Lung (tissue), 12 donors: ENCODE data around the gene JMJD8. TPM values are rescaled to one million over a fixed set of nuclear protein-coding genes. Genes with fewer than 3 reads are reported as not detected.

Source experiments
- ATAC-seq: fragments of 200-7000 bp; cut with Tn5 transposase; one replicate; pipeline ENCODE4 v1.9.1; 2020; ENCODE audit warnings: moderate number of reproducible peaks; ENCODE audit not compliant: insufficient read depth, low FRiP score
- DNase-seq, 3 donors: peaks; one replicate each; pipeline ENCODE4 v3.0.0-alpha.2; 2013 to 2017
- H3K27ac ChIP-seq, 2 donors: one replicate each; pipeline ENCODE4 v1.5.1; 2013; ENCODE audit warnings: mild to moderate bottlenecking in 2 of 2, moderate library complexity in 2 of 2, control low read depth in 1 of 2, inconsistent platforms in 1 of 2, low read depth in 1 of 2, low read length in 1 of 2
- H3K27me3 ChIP-seq, 3 donors: one replicate each; pipeline ENCODE4 v1.5.1; 2013; ENCODE audit warnings: low read length in 2 of 3; ENCODE audit not compliant: control insufficient read depth in 3 of 3, insufficient read depth in 3 of 3
- H3K36me3 ChIP-seq, 4 donors: one replicate each; pipeline ENCODE4 v1.5.1; 2013; ENCODE audit warnings: low read length in 4 of 4, mild to moderate bottlenecking in 1 of 4, moderate library complexity in 1 of 4; ENCODE audit not compliant: control insufficient read depth in 4 of 4, insufficient read depth in 4 of 4
- H3K4me1 ChIP-seq, 5 donors: one replicate each; pipeline ENCODE4 v1.5.1; 2013; ENCODE audit warnings: low read length in 5 of 5, mild to moderate bottlenecking in 2 of 5, moderate library complexity in 1 of 5; ENCODE audit not compliant: control insufficient read depth in 5 of 5, insufficient read depth in 5 of 5
- H3K4me3 ChIP-seq: one replicate; pipeline ENCODE4 v1.5.1; 2013; ENCODE audit warnings: mild to moderate bottlenecking, control low read depth, moderate library complexity
- H3K9ac ChIP-seq, 2 donors: one replicate each; pipeline ENCODE4 v1.5.1; 2013; ENCODE audit warnings: low read length in 2 of 2, control low read depth in 1 of 2; ENCODE audit not compliant: insufficient read depth in 1 of 2
- H3K9me3 ChIP-seq, 4 donors: one replicate each; pipeline ENCODE4 v1.5.1; 2013; ENCODE audit warnings: low read length in 3 of 4, mild to moderate bottlenecking in 1 of 4, moderate library complexity in 1 of 4; ENCODE audit not compliant: control insufficient read depth in 4 of 4, insufficient read depth in 3 of 4
- WGBS, 2 donors: extraction: QIAGEN DNeasy Blood & Tissue Kit; methylation state at CpG; one replicate each; pipeline ENCODE4 v1.1.7; 2013; 5-methylcytosine and 5-hydroxymethylcytosine counted together
- polyA plus RNA-seq, 2 donors: library from polyadenylated mRNA; stranded (reverse); fragments of 200-250 nt; gene quantifications; one replicate each; pipeline ENCODE4 v1.2.1, GENCODE V29; 2013
- total RNA-seq, 2 donors: library from RNA; depleted of rRNA in 1 of 2; stranded (reverse); fragments of >200 nt in 1 of 2; gene quantifications; one replicate each; pipeline ENCODE4 v1.2.1, GENCODE V29; 2014 to 2021
- TF ChIP-seq, protein P1 (sequence below): IDR thresholded peaks from 2 replicates; pipeline ENCODE4 v1.5.1; 2012; ENCODE audit warnings: mild to moderate bottlenecking; ENCODE audit errors: control extremely low read depth, extremely low read depth
- donor health status: control.
- donor health status: control.
- donor health status: Bipolar disorder and iron deficiency.
- donor health status: healthy.
- donor health status: DM: yes; HTN: yes; CAD: no.

Gene JMJD8
- total and polyA plus RNA-seq, 4 donors, result 32.5 to 90.3 (median 57.9) TPM

DNA sequence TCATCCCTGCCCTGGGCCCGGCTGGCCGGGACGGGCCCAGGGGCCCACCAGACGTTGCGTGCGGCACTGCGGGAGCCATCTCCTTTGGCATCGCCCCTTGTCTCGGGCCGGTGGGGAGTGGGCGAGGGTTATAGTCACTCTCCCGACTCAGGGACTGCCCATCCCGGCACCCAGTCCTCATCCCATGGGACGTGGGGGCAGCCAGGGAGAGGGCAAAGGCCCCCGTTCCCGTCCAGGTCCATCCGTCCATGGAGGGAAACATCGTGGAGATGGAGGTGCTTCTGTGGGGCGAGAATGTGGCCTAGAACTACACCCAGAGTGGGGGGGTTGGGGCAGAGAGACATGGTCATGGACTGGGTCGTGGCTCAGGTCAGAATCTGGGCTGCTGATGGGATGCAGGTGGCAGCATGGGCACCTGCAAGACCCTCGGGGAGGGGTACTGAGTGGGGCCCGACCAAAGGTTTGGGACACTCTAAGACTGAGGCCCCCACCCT, 37.4 kb downstream of the JMJD8 start:
- Histone ChIP-seq H3K27ac (peak overlapping the region in 1 of 2 donors; percentile 50), H3K9me3 (no peaks in the 10 kb centered on the region), H3K27me3 (peaks cover 0 to 3% (median 0%) of the 10 kb centered on the region in 3 donors), H3K36me3 (peaks cover 0 to 4% (median under 1%) of the 10 kb centered on the region in 4 donors), H3K9ac (no peak overlapping the region), H3K4me3 (no peak overlapping the region), H3K4me1 (peaks cover 0 to 31% (median 8%) of the 10 kb centered on the region in 5 donors)
- DNase-seq, result no peak
- TF ChIP-seq, protein P1, sequence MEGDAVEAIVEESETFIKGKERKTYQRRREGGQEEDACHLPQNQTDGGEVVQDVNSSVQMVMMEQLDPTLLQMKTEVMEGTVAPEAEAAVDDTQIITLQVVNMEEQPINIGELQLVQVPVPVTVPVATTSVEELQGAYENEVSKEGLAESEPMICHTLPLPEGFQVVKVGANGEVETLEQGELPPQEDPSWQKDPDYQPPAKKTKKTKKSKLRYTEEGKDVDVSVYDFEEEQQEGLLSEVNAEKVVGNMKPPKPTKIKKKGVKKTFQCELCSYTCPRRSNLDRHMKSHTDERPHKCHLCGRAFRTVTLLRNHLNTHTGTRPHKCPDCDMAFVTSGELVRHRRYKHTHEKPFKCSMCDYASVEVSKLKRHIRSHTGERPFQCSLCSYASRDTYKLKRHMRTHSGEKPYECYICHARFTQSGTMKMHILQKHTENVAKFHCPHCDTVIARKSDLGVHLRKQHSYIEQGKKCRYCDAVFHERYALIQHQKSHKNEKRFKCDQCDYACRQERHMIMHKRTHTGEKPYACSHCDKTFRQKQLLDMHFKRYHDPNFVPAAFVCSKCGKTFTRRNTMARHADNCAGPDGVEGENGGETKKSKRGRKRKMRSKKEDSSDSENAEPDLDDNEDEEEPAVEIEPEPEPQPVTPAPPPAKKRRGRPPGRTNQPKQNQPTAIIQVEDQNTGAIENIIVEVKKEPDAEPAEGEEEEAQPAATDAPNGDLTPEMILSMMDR, result no peak
- WGBS, 2 donors, result 87 to 91% methylated on average over 22 of the region's 22 CpGs
- no peak for ATAC-seq

DNA sequence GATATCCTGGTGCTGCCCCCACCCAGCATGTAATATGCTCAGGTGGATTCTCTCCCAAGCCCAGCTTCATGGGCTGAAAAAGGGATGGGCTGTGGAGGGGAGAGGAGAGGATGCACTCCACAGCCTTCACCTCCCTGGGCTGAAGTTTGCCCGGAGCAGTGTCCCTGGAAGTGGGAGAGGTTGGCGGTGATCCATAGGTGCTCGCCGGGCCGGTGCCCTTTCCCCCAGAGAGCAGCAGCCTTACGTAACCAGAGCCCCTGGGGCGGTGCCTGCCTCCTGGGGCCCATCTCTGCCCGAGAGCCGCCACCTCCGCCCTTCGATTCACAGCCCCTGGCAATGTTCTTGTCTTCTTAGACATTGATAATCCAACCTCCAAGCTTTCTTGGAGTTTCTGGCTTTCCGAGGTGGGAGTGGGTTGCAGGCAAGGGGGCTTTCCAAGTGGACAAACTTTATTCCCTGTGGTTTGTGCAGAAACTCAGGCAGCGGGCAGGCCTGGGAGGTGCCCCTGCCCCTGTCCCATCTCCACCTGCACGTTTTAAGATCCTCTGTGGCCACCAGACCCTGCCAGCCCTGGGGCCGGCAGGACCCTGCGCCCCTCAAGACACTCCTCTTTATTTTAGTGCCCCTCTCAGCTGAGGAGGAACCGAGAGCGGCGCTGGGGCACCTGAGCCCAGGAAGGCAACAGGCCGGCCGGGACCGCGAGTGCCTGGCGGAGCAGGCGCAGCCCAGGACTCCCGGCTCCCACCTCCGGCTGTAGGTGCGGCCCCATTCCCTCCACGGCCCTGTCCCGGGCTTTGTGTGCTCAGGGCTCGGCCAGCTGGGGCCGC, 38.1 kb downstream of the JMJD8 start:
- no peaks in the 10 kb centered on the region for H3K9me3 ChIP-seq
- H3K27me3 ChIP-seq, result peaks cover 0 to 3% (median 0%) of the 10 kb centered on the region in 3 donors
- peak overlapping the region in 1 of 2 donors; percentile 50 for H3K27ac ChIP-seq
- H3K9ac ChIP-seq, result no peak overlapping the region
- H3K4me3 ChIP-seq, result no peak overlapping the region
- peaks cover 0 to 35% (median 8%) of the 10 kb centered on the region in 5 donors for H3K4me1 ChIP-seq
- ATAC-seq (no peak), DNase-seq (no peak)
- TF ChIP-seq, protein P1, result no peak
- H3K36me3 ChIP-seq, result peaks cover 0 to 2% (median 0%) of the 10 kb centered on the region in 4 donors
- WGBS, 2 donors, result 76 to 85% methylated on average over 31 to 32 of the region's 32 CpGs

DNA sequence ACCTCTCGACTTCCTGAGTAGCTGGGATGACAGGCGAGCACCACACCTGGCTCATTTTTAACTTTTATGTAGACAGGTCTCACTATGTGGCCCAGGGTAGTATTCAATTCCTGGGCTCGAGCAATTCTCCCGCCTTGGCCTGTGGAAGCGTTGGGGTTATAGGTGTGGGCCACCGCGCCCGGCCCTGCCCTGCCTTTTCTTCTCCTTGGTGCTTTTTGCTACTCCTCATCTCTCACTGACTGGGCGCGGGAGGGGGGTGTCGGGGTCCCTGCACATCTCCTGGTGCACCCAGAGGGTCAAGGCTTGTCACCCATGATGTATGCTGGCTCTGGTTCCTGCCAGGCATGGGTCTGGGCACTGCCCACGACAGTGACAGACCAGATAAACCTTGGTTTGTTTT, 39.6 kb downstream of the JMJD8 start:
- ATAC-seq (no peak), DNase-seq (no peak)
- H3K4me3 ChIP-seq, result no peak overlapping the region
- H3K4me1 ChIP-seq, result peaks cover 0 to 34% (median 8%) of the 10 kb centered on the region in 5 donors
- H3K36me3 ChIP-seq, result peaks cover 0 to 2% (median 0%) of the 10 kb centered on the region in 4 donors
- H3K27me3 ChIP-seq, result peaks cover 0 to 3% (median 0%) of the 10 kb centered on the region in 3 donors
- 92 to 96% methylated on average over 12 of the region's 12 CpGs for WGBS, 2 donors
- no peak overlapping the region for H3K9ac ChIP-seq
- no peak overlapping the region for H3K27ac ChIP-seq
- TF ChIP-seq, protein P1, result no peak
- H3K9me3 ChIP-seq, result no peaks in the 10 kb centered on the region
